Ascending aorta (tissue), 2 donors: Measurements from ENCODE around the gene CLASP1. TPM values are rescaled to one million over a fixed set of nuclear protein-coding genes. Genes with fewer than 3 reads are reported as not detected.

ENCODE experiments used
- DNase-seq, 2 donors: peaks; one replicate each; pipeline ENCODE4 v3.0.0-alpha.2; 2019; ENCODE audit warnings: low spot score in 2 of 2
- H3K27ac ChIP-seq, 2 donors: fragments of 200-600 bp; sonication (generic); one replicate each; pipeline ENCODE4 v1.5.1; 2016 to 2017; ENCODE audit warnings: mild to moderate bottlenecking in 1 of 2
- H3K27me3 ChIP-seq: fragments of 200-600 bp; sonication (generic); one replicate; pipeline ENCODE4 v1.5.1; 2017
- H3K36me3 ChIP-seq, 2 donors: fragments of 200-600 bp; sonication (generic); one replicate each; pipeline ENCODE4 v1.5.1; 2016
- H3K4me1 ChIP-seq, 2 donors: fragments of 200-600 bp; sonication (generic); one replicate each; pipeline ENCODE4 v1.5.1; 2016 to 2017; ENCODE audit warnings: mild to moderate bottlenecking in 1 of 2
- H3K4me3 ChIP-seq, 2 donors: fragments of 200-600 bp; sonication (generic); one replicate each; pipeline ENCODE4 v1.5.1; 2016 to 2017; ENCODE audit warnings: mild to moderate bottlenecking in 1 of 2
- H3K9me3 ChIP-seq, 2 donors: fragments of 200-600 bp; sonication (generic); one replicate each; pipeline ENCODE4 v1.5.1; 2016
- CTCF ChIP-seq, 3 experiments: fragments of 200-600 bp in 2 of 3; fragments of 450-650 bp in 1 of 3; sonication (generic) in 2 of 3; IDR thresholded peaks; one replicate each; pipeline ENCODE4 v1.5.1; 2016 to 2019; ENCODE audit warnings: antibody characterized with exemption in 3 of 3, mild to moderate bottlenecking in 1 of 3, moderate library complexity in 1 of 3
- intact Hi-C: fragments of 100-400 bp; cut with DNase I; formaldehyde crosslinking; loops from one replicate; pipeline ENCODE4 v1.15.1; 2023
- total RNA-seq: library from RNA; depleted of rRNA; stranded (reverse); fragments of >200 nt; gene quantifications from one replicate; pipeline ENCODE4 v1.1.0, GENCODE V29; 2016

CLASP1 gene
- total RNA-seq, 1 donor from 2014 or later: 78.0 TPM

- intact Hi-C loops: no loop called here
- H3K9me3 ChIP-seq: no peaks in the 10 kb centered on the region
- TF ChIP-seq CTCF (IDR thresholded peaks at IDR 0.05): no peak
- peaks cover 3% of the 10 kb centered on the region in 2 donors for H3K4me1 ChIP-seq
- no peak overlapping the region for H3K4me3 ChIP-seq
- H3K36me3 ChIP-seq: no peaks in the 10 kb centered on the region
- no peaks in the 10 kb centered on the region for H3K27me3 ChIP-seq
- DNase-seq: no peak
- H3K27ac ChIP-seq: no peak overlapping the region
Observed at GRCh38 chr2:121575800-121576199, 73.5 kb downstream of the CLASP1 start.

- intact Hi-C loops: no loop called here
- peaks cover 0 to 19% of the 10 kb centered on the region in 2 donors for H3K4me1 ChIP-seq
- no peaks in the 10 kb centered on the region for H3K9me3 ChIP-seq
- H3K27me3 ChIP-seq: no peaks in the 10 kb centered on the region
- no peak for DNase-seq
- no peak overlapping the region for H3K27ac ChIP-seq
- TF ChIP-seq CTCF (IDR thresholded peaks at IDR 0.05): no peak
- H3K4me3 ChIP-seq: no peak overlapping the region
- H3K36me3 ChIP-seq: no peaks in the 10 kb centered on the region
Observed at GRCh38 chr2:121570667-121571055, 78.6 kb downstream of the CLASP1 start.

GRCh38 chr2:121570036-121570666, 79.1 kb downstream of the CLASP1 start:
- H3K27ac ChIP-seq: no peak overlapping the region
- intact Hi-C loops: no loop called here

GRCh38 chr2:121567957-121568409, 81.3 kb downstream of the CLASP1 start:
- Histone ChIP-seq H3K27me3 (no peaks in the 10 kb centered on the region), H3K4me1 (peaks cover 0 to 24% of the 10 kb centered on the region in 2 donors), H3K9me3 (no peaks in the 10 kb centered on the region), H3K36me3 (no peaks in the 10 kb centered on the region), H3K27ac (no peak overlapping the region), H3K4me3 (no peak overlapping the region)
- TF ChIP-seq CTCF (IDR thresholded peaks at IDR 0.05): no peak
- intact Hi-C loops: no loop called here
- DNase-seq: no peak

More at GRCh38 chr2:121570036-121570666, 79.1 kb downstream of the CLASP1 start:
- Histone ChIP-seq H3K36me3 (no peaks in the 10 kb centered on the region), H3K9me3 (no peaks in the 10 kb centered on the region), H3K4me1 (peaks cover 0 to 23% of the 10 kb centered on the region in 2 donors), H3K27me3 (no peaks in the 10 kb centered on the region), H3K4me3 (no peak overlapping the region)
- TF ChIP-seq CTCF (IDR thresholded peaks at IDR 0.05): no peak
- DNase-seq: no peak

- no peak overlapping the region for H3K27ac ChIP-seq
- no peak overlapping the region for H3K4me3 ChIP-seq
- intact Hi-C loops: no loop called here
- H3K9me3 ChIP-seq: no peaks in the 10 kb centered on the region
- H3K27me3 ChIP-seq: no peaks in the 10 kb centered on the region
- no peaks in the 10 kb centered on the region for H3K36me3 ChIP-seq
- no peak for TF ChIP-seq CTCF (IDR thresholded peaks at IDR 0.05)
- DNase-seq: no peak
- H3K4me1 ChIP-seq: peaks cover 0 to 28% of the 10 kb centered on the region in 2 donors
Observed at GRCh38 chr2:121567452-121567851, 81.8 kb downstream of the CLASP1 start.
